Measurements from ENCODE around the gene UST. TPM values are rescaled to one million over a fixed set of nuclear protein-coding genes. Genes with fewer than 3 reads are reported as not detected.

The UST gene
- total and polyA plus RNA-seq, 2 donors (not counting 1 experiment from before 2014, with no cell fraction given), result 7.3 to 16.9 TPM

GRCh38 chr6:148720406-148720805 is 26.4 kb upstream of the UST start:
- Mint-ChIP-seq H3K27me3 (peaks cover 17% of the 10 kb centered on the region), H3K27ac (no peak overlapping the region), H3K9me3 (ENCODE audit: insufficient read depth) (peaks cover 8% of the 10 kb centered on the region), H3K4me3 (no peak overlapping the region), H3K4me1 (no peaks in the 10 kb centered on the region)
- ChIA-PET POLR2A (no interaction called here), CTCF (interaction anchor here (1.2 kb wide), 1 partner anchor 11 kb away, joined by 3 read pairs; no protein-coding TSS in a partner anchor)
- intact Hi-C loops (cut with micrococcal nuclease), result no loop called here
- no peak for DNase-seq
- WGBS (ENCODE audit: insufficient coverage), result 86% methylated on average over 2 of the region's 3 CpGs
- Histone ChIP-seq H3K4me1 (ENCODE audit: control insufficient read depth in 2 of 2, insufficient read depth in 2 of 2, low read length in 2 of 2) (no peaks in the 10 kb centered on the region), H3K4me2 (replicated peaks; ENCODE audit: low read depth, low read length, poor library complexity, severe bottlenecking) (no peak overlapping the region), H3K27ac (ENCODE audit: low read length in 2 of 2) (no peak overlapping the region), H3K4me3 (ENCODE audit: control extremely low read depth in 1 of 5, extremely low read depth in 1 of 5, insufficient read depth in 1 of 5, low read depth in 2 of 5, low read length in 4 of 5) (no peak overlapping the region), H3K79me2 (ENCODE audit: control insufficient read depth, insufficient read depth, low read length) (no peaks in the 10 kb centered on the region), H4K20me1 (ENCODE audit: control insufficient read depth, insufficient read depth, low read length, poor library complexity, severe bottlenecking) (no peaks in the 10 kb centered on the region), H3K27me3 (replicated peaks in 1 of 4; ENCODE audit: control extremely low read depth in 1 of 4, control insufficient read depth in 3 of 4, insufficient read depth in 4 of 4, low read length in 3 of 4) (no peaks in the 10 kb centered on the region), H3K9ac (ENCODE audit: low read length) (no peak overlapping the region), H3K9me3 (ENCODE audit: control extremely low read depth in 1 of 3, control insufficient read depth in 2 of 3, insufficient read depth in 1 of 3, low read length in 2 of 3) (peaks cover 0 to 3% (median 0%) of the 10 kb centered on the region in 3 donors), H2AFZ (ENCODE audit: insufficient read depth, low read depth, low read length, poor library complexity, severe bottlenecking) (no peak overlapping the region), H3K36me3 (replicated peaks in 1 of 2; ENCODE audit: control extremely low read depth in 1 of 2, control insufficient read depth in 1 of 2, extremely low read depth in 1 of 2, insufficient read depth in 2 of 2, low read length in 1 of 2) (no peaks in the 10 kb centered on the region)
- TF ChIP-seq CTCF (IDR thresholded peaks at IDR 0.05) (no peak), EZH2 (IDR thresholded peaks at IDR 0.05; ENCODE audit: borderline replicate concordance, insufficient read depth, low read depth, low read length, poor library complexity, severe bottlenecking) (no peak)
- no peak for ATAC-seq (ENCODE audit: low read depth)

- CTCF ChIA-PET, result interaction anchor here (1.2 kb wide), 1 partner anchor 12 kb away, joined by 3 read pairs; no protein-coding TSS in a partner anchor
These were observed 25.9 kb upstream of the UST start for GRCh38 chr6:148720897-148721296.

More at GRCh38 chr6:148720897-148721296, 25.9 kb upstream of the UST start:
- Mint-ChIP-seq H3K4me1 (no peaks in the 10 kb centered on the region), H3K27me3 (peaks cover 17% of the 10 kb centered on the region), H3K27ac (no peak overlapping the region), H3K4me3 (no peak overlapping the region), H3K9me3 (ENCODE audit: insufficient read depth) (peaks cover 8% of the 10 kb centered on the region)
- no peaks in the 10 kb centered on the region for H3K79me2 ChIP-seq (ENCODE audit: control insufficient read depth, insufficient read depth, low read length)
- H3K27ac ChIP-seq (ENCODE audit: low read length in 2 of 2), result no peak overlapping the region
- no peak overlapping the region for H2AFZ ChIP-seq (ENCODE audit: insufficient read depth, low read depth, low read length, poor library complexity, severe bottlenecking)
- no peaks in the 10 kb centered on the region for H4K20me1 ChIP-seq (ENCODE audit: control insufficient read depth, insufficient read depth, low read length, poor library complexity, severe bottlenecking)
- peaks cover 0 to 3% (median 0%) of the 10 kb centered on the region in 3 donors for H3K9me3 ChIP-seq (ENCODE audit: control extremely low read depth in 1 of 3, control insufficient read depth in 2 of 3, insufficient read depth in 1 of 3, low read length in 2 of 3)
- H3K4me1 ChIP-seq (ENCODE audit: control insufficient read depth in 2 of 2, insufficient read depth in 2 of 2, low read length in 2 of 2), result no peaks in the 10 kb centered on the region
- POLR2A ChIA-PET, result no interaction called here
- intact Hi-C loops (cut with micrococcal nuclease), result no loop called here
- ATAC-seq (ENCODE audit: low read depth) (no peak), DNase-seq (no peak)
- no peak overlapping the region for H3K9ac ChIP-seq (ENCODE audit: low read length)
- H3K27me3 ChIP-seq (replicated peaks in 1 of 4; ENCODE audit: control extremely low read depth in 1 of 4, control insufficient read depth in 3 of 4, insufficient read depth in 4 of 4, low read length in 3 of 4), result no peaks in the 10 kb centered on the region
- TF ChIP-seq CTCF (IDR thresholded peaks at IDR 0.05) (no peak), EZH2 (IDR thresholded peaks at IDR 0.05; ENCODE audit: borderline replicate concordance, insufficient read depth, low read depth, low read length, poor library complexity, severe bottlenecking) (no peak)
- no peak overlapping the region for H3K4me3 ChIP-seq (ENCODE audit: control extremely low read depth in 1 of 5, extremely low read depth in 1 of 5, insufficient read depth in 1 of 5, low read depth in 2 of 5, low read length in 4 of 5)
- WGBS (ENCODE audit: insufficient coverage), result 95% methylated on average over 2 of the region's 2 CpGs
- H3K36me3 ChIP-seq (replicated peaks in 1 of 2; ENCODE audit: control extremely low read depth in 1 of 2, control insufficient read depth in 1 of 2, extremely low read depth in 1 of 2, insufficient read depth in 2 of 2, low read length in 1 of 2), result no peaks in the 10 kb centered on the region
- no peak overlapping the region for H3K4me2 ChIP-seq (replicated peaks; ENCODE audit: low read depth, low read length, poor library complexity, severe bottlenecking)
